GM21737 (cell line): Measurements from ENCODE around the gene EMP3.
A peak's percentile ranks its signal among the peaks of the same experiment; 100 is the strongest.
"Not testable (repeated sequence)": the region's sequence is repeated elsewhere in the genome, so short reads cannot be mapped to it uniquely, and the experiment has no call there.

Source experiments
- ATAC-seq: cut with Tn5 transposase; IDR thresholded peaks from one replicate; pipeline ENCODE4 v1.9.1; 2021; ENCODE audit warnings: mild to moderate bottlenecking, moderate library complexity; ENCODE audit not compliant: unreplicated experiment

EMP3 gene

GRCh38 chr19:48315712-48316111 lies 9.6 kb upstream of the EMP3 start:
- ATAC-seq: no peak

GRCh38 chr19:48317708-48317960 lies 7.7 kb upstream of the EMP3 start:
- not testable (repeated sequence) for ATAC-seq

GRCh38 chr19:48318286-48318987 lies 6.9 kb upstream of the EMP3 start:
- no peak for ATAC-seq

- ATAC-seq: no peak
These were observed 5.5 kb upstream of the EMP3 start for GRCh38 chr19:48319647-48320541.

- peak; percentile 50 for ATAC-seq
These were observed 4.1 kb upstream of the EMP3 start for GRCh38 chr19:48321372-48321621.

- peak; percentile 55 for ATAC-seq
These were observed 3.4 kb upstream of the EMP3 start for GRCh38 chr19:48321622-48322591.

- ATAC-seq: no peak
These were observed 4.0 kb downstream of the EMP3 start for GRCh38 chr19:48329167-48329891.

- no peak for ATAC-seq
These were observed 4.8 kb downstream of the EMP3 start for GRCh38 chr19:48330012-48330681.

- no peak for ATAC-seq
These were observed 7.0 kb downstream of the EMP3 start for GRCh38 chr19:48332351-48332661.

GRCh38 chr19:48332662-48333466 lies 7.5 kb downstream of the EMP3 start:
- ATAC-seq: peak; percentile 53

GRCh38 chr19:48333467-48334384 lies 8.4 kb downstream of the EMP3 start:
- peak; percentile 43 for ATAC-seq

GRCh38 chr19:48338253-48338755 lies 13.0 kb downstream of the EMP3 start:
- no peak for ATAC-seq

GRCh38 chr19:48338802-48339503 lies 13.6 kb downstream of the EMP3 start:
- no peak for ATAC-seq

GRCh38 chr19:48340995-48341394 lies 15.6 kb downstream of the EMP3 start:
- no peak for ATAC-seq

- ATAC-seq: no peak
These were observed 16.4 kb downstream of the EMP3 start for GRCh38 chr19:48341515-48342413.

- no peak for ATAC-seq
These were observed 17.0 kb downstream of the EMP3 start for GRCh38 chr19:48342414-48342738.
